ENCODE results near the gene GOLGA8N.

The GOLGA8N gene

GRCh38 chr15:32636908-32637567, 43.8 kb downstream of the GOLGA8N start:
- TF ChIP-seq CTCF (IDR thresholded peaks at IDR 0.05; ENCODE audit: low read depth, low read length, missing control alignments), result no peak

GRCh38 chr15:32637704-32638103, 44.4 kb downstream of the GOLGA8N start:
- no peak for TF ChIP-seq CTCF (IDR thresholded peaks at IDR 0.05; ENCODE audit: low read depth, low read length, missing control alignments)
- no peak overlapping the region for H3K4me3 ChIP-seq (ENCODE audit: low read depth, low read length)
- DNase-seq (ENCODE audit: low read depth), result no peak

More at GRCh38 chr15:32636908-32637567, 43.8 kb downstream of the GOLGA8N start:
- H3K4me3 ChIP-seq (ENCODE audit: low read depth, low read length), result no peak overlapping the region
- DNase-seq (ENCODE audit: low read depth), result no peak

- no peak within 1 kb of the TSS for H3K4me3 ChIP-seq (ENCODE audit: low read depth, low read length)
- no peak for DNase-seq (ENCODE audit: low read depth)
- TF ChIP-seq CTCF (IDR thresholded peaks at IDR 0.05; ENCODE audit: low read depth, low read length, missing control alignments), result no peak
Observed at GRCh38 chr15:32641517-32642059, 48.3 kb downstream of the GOLGA8N start, which contains the start of gene SCG5. SCG5 (plus strand) TSS chr15:32641710; CDS start chr15:32643593, 1,883 bp downstream.

GRCh38 chr15:32642667-32643435, 49.6 kb downstream of the GOLGA8N start:
- TF ChIP-seq CTCF (IDR thresholded peaks at IDR 0.05; ENCODE audit: low read depth, low read length, missing control alignments), result no peak
- DNase-seq (ENCODE audit: low read depth), result no peak
- no peak overlapping the region for H3K4me3 ChIP-seq (ENCODE audit: low read depth, low read length)

DNA sequence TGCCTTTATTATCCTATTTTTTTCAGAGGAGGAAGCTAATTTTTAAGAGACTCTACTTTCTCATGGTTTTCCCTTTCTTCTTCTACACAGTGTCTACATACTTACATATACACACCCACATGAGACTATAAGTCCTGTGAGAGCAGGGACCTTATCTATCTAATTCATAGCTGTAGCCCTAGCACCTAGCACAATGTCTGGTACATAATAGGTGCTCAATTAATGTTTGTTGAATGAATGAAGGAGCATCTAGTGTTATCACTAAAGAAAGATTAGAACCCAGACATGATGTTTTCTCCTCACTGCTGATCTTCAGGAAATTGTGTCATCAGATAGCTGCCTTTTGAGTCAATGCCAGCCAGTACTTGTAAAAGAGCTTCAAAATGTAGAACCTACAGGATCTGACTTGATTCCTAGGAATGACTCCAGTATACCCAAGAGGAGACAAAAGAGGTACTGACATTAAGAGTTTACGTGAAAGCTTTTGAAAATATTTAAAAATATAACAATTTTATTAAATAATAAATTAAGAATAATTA, 50.7 kb downstream of the GOLGA8N start:
- DNase-seq (ENCODE audit: low read depth), result no peak
- no peak for TF ChIP-seq CTCF (IDR thresholded peaks at IDR 0.05; ENCODE audit: low read depth, low read length, missing control alignments)
- H3K4me3 ChIP-seq (ENCODE audit: low read depth, low read length), result no peak overlapping the region

DNA sequence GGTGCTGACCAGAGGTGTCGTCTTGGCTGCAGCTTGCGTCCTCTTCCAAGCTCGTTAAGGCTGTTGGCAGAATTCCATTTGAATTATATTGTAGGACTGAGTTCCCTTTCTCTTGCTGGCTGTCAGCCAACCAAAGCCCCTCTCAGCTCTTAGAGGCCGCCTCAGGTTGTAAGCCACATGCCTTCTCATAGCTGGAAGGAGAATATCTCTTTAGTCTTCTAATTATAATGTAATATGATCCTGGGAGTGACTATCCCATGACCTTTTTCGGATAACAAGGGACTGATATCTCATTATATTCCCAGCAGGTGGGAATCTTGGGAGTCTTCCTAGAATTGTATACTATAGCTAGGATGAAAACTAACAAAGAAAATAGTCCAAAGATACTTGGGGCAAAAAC, 53.0 kb downstream of the GOLGA8N start:
- no peak overlapping the region for H3K4me3 ChIP-seq (ENCODE audit: low read depth, low read length)
- DNase-seq (ENCODE audit: low read depth), result no peak
- TF ChIP-seq CTCF (IDR thresholded peaks at IDR 0.05; ENCODE audit: low read depth, low read length, missing control alignments), result no peak

All from GM12864 (cell line).